ENCODE results near the gene PPP4R4. TPM values are rescaled to one million over a fixed set of nuclear protein-coding genes. Genes with fewer than 3 reads are reported as not detected.

The PPP4R4 gene
- polyA plus RNA-seq, 1 donor from 2014 or later, result 4.8 TPM

- Histone ChIP-seq H3K9me3 (ENCODE audit: low read length) (peaks cover 6% of the 10 kb centered on the region), H4K20me1 (ENCODE audit: insufficient read depth) (no peaks in the 10 kb centered on the region), H3K9ac (ENCODE audit: low read length) (no peak overlapping the region), H3K79me2 (replicated peaks; ENCODE audit: insufficient read depth, low read length) (no peaks in the 10 kb centered on the region), H3K9me2 (ENCODE audit: insufficient read depth, low read length) (no peaks in the 10 kb centered on the region), H3K27me3 (ENCODE audit: insufficient read depth, low read depth, low read length) (no peaks in the 10 kb centered on the region), H3K4me3 (ENCODE audit: low read length) (no peak overlapping the region), H3K27ac (ENCODE audit: low read length) (no peak overlapping the region), H2AFZ (ENCODE audit: low read depth, low read length) (no peak overlapping the region), H3K36me3 (ENCODE audit: insufficient read depth, low read length) (no peaks in the 10 kb centered on the region), H3K4me2 (ENCODE audit: low read length) (no peak overlapping the region), H3F3A (ENCODE audit: insufficient read depth, low read length, poor library complexity, severe bottlenecking) (no peaks in the 10 kb centered on the region)
- TF ChIP-seq RAD21 (conservative IDR thresholded peaks at IDR 0.05), result no peak
- TF ChIP-seq SMC3 (conservative IDR thresholded peaks at IDR 0.05; ENCODE audit: poor library complexity), result no peak
- TF ChIP-seq POLR2AphosphoS5 (IDR thresholded peaks at IDR 0.05), result no peak
- TF ChIP-seq, protein P1, sequence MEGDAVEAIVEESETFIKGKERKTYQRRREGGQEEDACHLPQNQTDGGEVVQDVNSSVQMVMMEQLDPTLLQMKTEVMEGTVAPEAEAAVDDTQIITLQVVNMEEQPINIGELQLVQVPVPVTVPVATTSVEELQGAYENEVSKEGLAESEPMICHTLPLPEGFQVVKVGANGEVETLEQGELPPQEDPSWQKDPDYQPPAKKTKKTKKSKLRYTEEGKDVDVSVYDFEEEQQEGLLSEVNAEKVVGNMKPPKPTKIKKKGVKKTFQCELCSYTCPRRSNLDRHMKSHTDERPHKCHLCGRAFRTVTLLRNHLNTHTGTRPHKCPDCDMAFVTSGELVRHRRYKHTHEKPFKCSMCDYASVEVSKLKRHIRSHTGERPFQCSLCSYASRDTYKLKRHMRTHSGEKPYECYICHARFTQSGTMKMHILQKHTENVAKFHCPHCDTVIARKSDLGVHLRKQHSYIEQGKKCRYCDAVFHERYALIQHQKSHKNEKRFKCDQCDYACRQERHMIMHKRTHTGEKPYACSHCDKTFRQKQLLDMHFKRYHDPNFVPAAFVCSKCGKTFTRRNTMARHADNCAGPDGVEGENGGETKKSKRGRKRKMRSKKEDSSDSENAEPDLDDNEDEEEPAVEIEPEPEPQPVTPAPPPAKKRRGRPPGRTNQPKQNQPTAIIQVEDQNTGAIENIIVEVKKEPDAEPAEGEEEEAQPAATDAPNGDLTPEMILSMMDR (IDR thresholded peaks at IDR 0.05; ENCODE audit: poor library complexity, severe bottlenecking), result no peak
- no peak for TF ChIP-seq EZH2 (IDR thresholded peaks at IDR 0.05; ENCODE audit: borderline replicate concordance, insufficient read depth, low read length, poor library complexity, severe bottlenecking)
These were observed 146.1 kb downstream of the PPP4R4 start for GRCh38 chr14:94320243-94320642.

GRCh38 chr14:94321421-94322271 is 147.5 kb downstream of the PPP4R4 start:
- Histone ChIP-seq H3K9me2 (ENCODE audit: insufficient read depth, low read length) (no peaks in the 10 kb centered on the region), H3K27me3 (ENCODE audit: insufficient read depth, low read depth, low read length) (no peaks in the 10 kb centered on the region), H3K36me3 (ENCODE audit: insufficient read depth, low read length) (no peaks in the 10 kb centered on the region), H3K9ac (ENCODE audit: low read length) (no peak overlapping the region), H3F3A (ENCODE audit: insufficient read depth, low read length, poor library complexity, severe bottlenecking) (no peaks in the 10 kb centered on the region), H3K9me3 (ENCODE audit: low read length) (peaks cover 6% of the 10 kb centered on the region), H3K79me2 (replicated peaks; ENCODE audit: insufficient read depth, low read length) (no peaks in the 10 kb centered on the region), H3K27ac (ENCODE audit: low read length) (no peak overlapping the region), H3K4me3 (ENCODE audit: low read length) (no peak overlapping the region), H4K20me1 (ENCODE audit: insufficient read depth) (no peaks in the 10 kb centered on the region), H2AFZ (ENCODE audit: low read depth, low read length) (no peak overlapping the region), H3K4me2 (ENCODE audit: low read length) (no peak overlapping the region)
- TF ChIP-seq POLR2AphosphoS5 (IDR thresholded peaks at IDR 0.05), result no peak
- no peak for TF ChIP-seq RAD21 (conservative IDR thresholded peaks at IDR 0.05)
- TF ChIP-seq, protein P1 (IDR thresholded peaks at IDR 0.05; ENCODE audit: poor library complexity, severe bottlenecking), result no peak
- no peak for TF ChIP-seq EZH2 (IDR thresholded peaks at IDR 0.05; ENCODE audit: borderline replicate concordance, insufficient read depth, low read length, poor library complexity, severe bottlenecking)
- TF ChIP-seq EP300 (conservative IDR thresholded peaks at IDR 0.05; ENCODE audit: poor library complexity, severe bottlenecking), result no peak
- no peak for TF ChIP-seq TAF1 (IDR thresholded peaks at IDR 0.05; ENCODE audit: low read depth)
- no peak for TF ChIP-seq MXI1 (conservative IDR thresholded peaks at IDR 0.05; ENCODE audit: poor library complexity, severe bottlenecking)
- TF ChIP-seq SMC3 (conservative IDR thresholded peaks at IDR 0.05; ENCODE audit: poor library complexity), result no peak
- no peak for TF ChIP-seq REST (IDR thresholded peaks at IDR 0.05; ENCODE audit: borderline replicate concordance)
